GM12878 (cell line): ENCODE data around the gene FILIP1L.

Experiments
- BACH1 ChIP-seq: fragments of 450-650 bp; IDR thresholded peaks from 2 replicates; pipeline ENCODE4 v1.6.1; 2017; ENCODE audit warnings: mild to moderate bottlenecking, borderline replicate concordance
- CREB1 ChIP-seq: IDR thresholded peaks from 2 replicates; pipeline ENCODE4 v1.6.1; 2012; ENCODE audit warnings: low read depth, mild to moderate bottlenecking, inconsistent platforms
- CTCF ChIP-seq, 3 experiments: IDR thresholded peaks in 2 of 3; conservative IDR thresholded peaks in 1 of 3; 2 replicates each; pipeline ENCODE4 v1.5.1; 2011; ENCODE audit warnings: low read depth in 3 of 3, low read length in 3 of 3, mild to moderate bottlenecking in 3 of 3, control low read depth in 2 of 3, moderate library complexity in 2 of 3, inconsistent platforms in 1 of 3, mixed read lengths in 1 of 3; ENCODE audit not compliant: control insufficient read depth in 2 of 3, insufficient read depth in 1 of 3; ENCODE audit errors: extremely low read depth in 1 of 3
- EZH2 ChIP-seq: IDR thresholded peaks from 2 replicates; pipeline ENCODE4 v1.6.1; 2012; ENCODE audit warnings: low read depth, mild to moderate bottlenecking, control low read depth, inconsistent platforms, low read length, borderline replicate concordance; ENCODE audit not compliant: control insufficient read depth
- JUNB ChIP-seq: IDR thresholded peaks from 2 replicates; pipeline ENCODE4 v1.6.1; 2016; ENCODE audit warnings: antibody characterized with exemption, mild to moderate bottlenecking
- MYC ChIP-seq: IDR thresholded peaks from 2 replicates; pipeline ENCODE4 v1.6.1; 2011; ENCODE audit warnings: mild to moderate bottlenecking, low read length, moderate library complexity, inconsistent platforms; ENCODE audit not compliant: insufficient read depth, insufficient replicate concordance, insufficient read length, severe bottlenecking
- PRDM15 ChIP-seq: fragments of 450-650 bp; formaldehyde crosslinking; IDR thresholded peaks from 2 replicates; pipeline ENCODE4 v1.4.0; 2020; ENCODE audit warnings: mild to moderate bottlenecking, moderate library complexity
- SREBF2 ChIP-seq: IDR thresholded peaks from 2 replicates; pipeline ENCODE4 v1.6.1; 2012; ENCODE audit warnings: mild to moderate bottlenecking, low read length

DNA sequence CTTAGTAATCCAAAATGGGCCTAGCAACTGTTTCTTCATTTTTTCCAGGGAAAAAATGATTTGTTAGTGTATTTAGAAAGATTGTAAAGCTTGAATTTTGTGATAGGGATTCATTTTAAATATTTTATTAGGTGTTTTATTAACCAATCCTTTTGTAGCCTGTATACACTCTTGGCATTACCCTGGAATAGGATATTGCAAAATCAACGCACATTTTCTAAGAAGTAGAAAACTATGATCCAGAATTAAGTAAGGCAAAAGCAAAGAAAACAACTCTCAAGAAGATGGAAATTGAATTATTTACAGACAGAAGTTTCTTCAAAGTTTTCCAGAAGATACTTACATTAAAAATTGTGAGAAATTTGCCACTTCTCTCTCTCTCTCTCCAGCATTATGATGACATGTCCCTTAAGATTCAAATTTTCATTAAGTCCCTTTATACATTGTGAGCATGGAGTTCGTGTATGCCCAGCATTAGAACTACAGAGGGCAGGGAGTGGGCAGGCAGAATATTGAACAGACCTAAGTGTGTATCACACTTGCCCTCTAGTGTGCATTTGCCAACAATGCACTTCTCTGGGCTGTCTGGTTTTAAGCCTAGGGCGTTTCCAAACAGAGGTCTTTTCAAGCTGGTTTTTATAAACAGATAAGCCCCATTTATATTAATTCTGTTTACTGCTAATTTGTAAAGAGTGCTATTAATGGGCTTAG is 325.1 kb downstream of the FILIP1L start:
- TF ChIP-seq JUNB (no peak), BACH1 (no peak), MYC (no peak), EZH2 (no peak), SREBF2 (no peak), PRDM15 (no peak), CTCF (IDR thresholded peaks at IDR 0.05 in 2 of 3, conservative IDR thresholded peaks at IDR 0.05 in 1 of 3; ENCODE audit: control insufficient read depth in 2 of 3, extremely low read depth in 1 of 3, insufficient read depth in 1 of 3, low read depth in 3 of 3, low read length in 3 of 3) (peak; percentile 63 to 72 (median 66); a peak in 5 of 6 replicates), CREB1 (no peak)
